Esophagus squamous epithelium (tissue), 4 donors: ENCODE data around the gene SAPCD2.
A peak's percentile ranks its signal among the peaks of the same experiment; 100 is the strongest.

Source experiments
- CTCF ChIP-seq, 6 experiments: fragments of 450-650 bp in 4 of 6; fragments of 200-600 bp in 2 of 6; sonication (generic) in 2 of 6; IDR thresholded peaks; one replicate each; pipeline ENCODE4 v1.5.1; 2016 to 2019; ENCODE audit warnings: antibody characterized with exemption in 6 of 6, mild to moderate bottlenecking in 4 of 6, moderate library complexity in 4 of 6
- POLR2A ChIP-seq, 4 donors: fragments of 450-650 bp; IDR thresholded peaks; one replicate each; pipeline ENCODE4 v1.6.1; 2017; ENCODE audit warnings: antibody characterized with exemption in 4 of 4, mild to moderate bottlenecking in 4 of 4, moderate library complexity in 3 of 4

GRCh38 chr9:137086531-137087408, 16.4 kb upstream of the SAPCD2 start, which contains the start of gene MAN1B1:
- peak in 2 of 6 experiments; percentile 4 to 56 for TF ChIP-seq CTCF (IDR thresholded peaks at IDR 0.05)
- peak in 3 of 4 donors; percentile 71 to 89 (median 85) for TF ChIP-seq POLR2A (IDR thresholded peaks at IDR 0.05)
